Neural cell (in vitro differentiated cells): Measurements from ENCODE around the gene CD2. TPM values are rescaled to one million over a fixed set of nuclear protein-coding genes. Genes with fewer than 3 reads are reported as not detected.

ENCODE experiments used
- H2AFZ ChIP-seq: fragments of 200-600, 300-800 bp; sonication (generic), shearing (Covaris generic); 2 replicates; pipeline ENCODE4 v1.6.0; 2014; ENCODE audit warnings: low read depth, mild to moderate bottlenecking, antibody characterized with exemption, low read length, moderate library complexity
- H3F3A ChIP-seq: fragments of 200-600 bp; shearing (Covaris generic); 2 replicates; pipeline ENCODE4 v1.6.1; 2016; ENCODE audit warnings: mild to moderate bottlenecking, moderate library complexity, mixed read lengths, antibody characterized with exemption, low read length; ENCODE audit not compliant: insufficient read depth, poor library complexity, severe bottlenecking
- H3K27ac ChIP-seq: fragments of 200-600, 300-800 bp; sonication (generic), shearing (Covaris generic); 2 replicates; pipeline ENCODE4 v1.5.1; 2014; ENCODE audit warnings: mild to moderate bottlenecking, low read length, moderate library complexity
- H3K27me3 ChIP-seq: fragments of 300-800, 200-600 bp; sonication (generic), shearing (Covaris generic); 2 replicates; pipeline ENCODE4 v1.6.0; 2014; ENCODE audit warnings: mild to moderate bottlenecking, low read depth, low read length, moderate library complexity; ENCODE audit not compliant: insufficient read depth
- H3K36me3 ChIP-seq: fragments of 300-800, 200-600 bp; sonication (generic), shearing (Covaris generic); 2 replicates; pipeline ENCODE4 v1.5.1; 2014; ENCODE audit warnings: mild to moderate bottlenecking, antibody characterized with exemption, low read length, moderate library complexity; ENCODE audit not compliant: insufficient read depth
- H3K4me2 ChIP-seq: fragments of 300-800, 200-600 bp; sonication (generic), shearing (Covaris generic); 2 replicates; pipeline ENCODE4 v1.6.0; 2014; ENCODE audit warnings: mild to moderate bottlenecking, low read length
- H3K4me3 ChIP-seq: fragments of 300-800, 200-600 bp; sonication (generic), shearing (Covaris generic); 2 replicates; pipeline ENCODE4 v1.5.1; 2014; ENCODE audit warnings: mild to moderate bottlenecking, low read length, moderate library complexity
- H3K79me2 ChIP-seq: fragments of 200-600 bp; shearing (Covaris generic); replicated peaks from 2 replicates; pipeline ENCODE4 v1.6.0; 2014; ENCODE audit warnings: mild to moderate bottlenecking, low read length, moderate library complexity; ENCODE audit not compliant: insufficient read depth
- H3K9ac ChIP-seq: fragments of 300-800, 200-600 bp; sonication (generic), shearing (Covaris generic); 2 replicates; pipeline ENCODE4 v1.6.1; 2016; ENCODE audit warnings: mild to moderate bottlenecking, low read length, mixed read lengths
- H3K9me2 ChIP-seq: fragments of 200-600 bp; shearing (Covaris generic); 2 replicates; pipeline ENCODE4 v1.6.1; 2016; ENCODE audit warnings: mild to moderate bottlenecking, low read length, mixed read lengths; ENCODE audit not compliant: insufficient read depth
- H3K9me3 ChIP-seq: fragments of 200-600, 300-800 bp; sonication (generic), shearing (Covaris generic); 2 replicates; pipeline ENCODE4 v1.6.1; 2016; ENCODE audit warnings: mild to moderate bottlenecking, mixed run types, low read length, moderate library complexity, mixed read lengths
- H4K20me1 ChIP-seq: fragments of 200-600 bp; shearing (Covaris generic); 2 replicates; pipeline ENCODE4 v1.6.1; 2016; ENCODE audit warnings: mild to moderate bottlenecking, mixed run types; ENCODE audit not compliant: insufficient read depth
- EP300 ChIP-seq: fragments of 450-650 bp; conservative IDR thresholded peaks from 2 replicates; pipeline ENCODE4 v1.6.1; 2014; ENCODE audit warnings: antibody characterized with exemption, mild to moderate bottlenecking, moderate library complexity; ENCODE audit not compliant: poor library complexity, severe bottlenecking
- EZH2 ChIP-seq: fragments of 200-600, 300-800 bp; shearing (Covaris generic), sonication (generic); IDR thresholded peaks from 2 replicates; pipeline ENCODE4 v1.6.1; 2014; ENCODE audit warnings: antibody characterized with exemption, low read length, borderline replicate concordance, mild to moderate bottlenecking; ENCODE audit not compliant: insufficient read depth, poor library complexity, severe bottlenecking
- MXI1 ChIP-seq: fragments of 450-650 bp; conservative IDR thresholded peaks from 2 replicates; pipeline ENCODE4 v1.6.1; 2014; ENCODE audit warnings: antibody characterized with exemption, mild to moderate bottlenecking; ENCODE audit not compliant: poor library complexity, severe bottlenecking
- POLR2AphosphoS5 ChIP-seq: IDR thresholded peaks from 2 replicates; pipeline ENCODE4 v1.6.1; 2012
- RAD21 ChIP-seq: fragments of 450-650 bp; conservative IDR thresholded peaks from 2 replicates; pipeline ENCODE4 v1.6.1; 2014; ENCODE audit warnings: antibody characterized with exemption, mild to moderate bottlenecking, moderate library complexity
- REST ChIP-seq: IDR thresholded peaks from 2 replicates; pipeline ENCODE4 v1.6.1; 2012; ENCODE audit warnings: borderline replicate concordance
- SMC3 ChIP-seq: fragments of 450-650 bp; conservative IDR thresholded peaks from 2 replicates; pipeline ENCODE4 v1.6.1; 2014; ENCODE audit warnings: antibody characterized with exemption, mild to moderate bottlenecking, moderate library complexity; ENCODE audit not compliant: poor library complexity
- TAF1 ChIP-seq: IDR thresholded peaks from 2 replicates; pipeline ENCODE4 v1.6.1; 2012; ENCODE audit warnings: low read depth
- polyA plus RNA-seq: library from polyadenylated mRNA; depleted of rRNA; stranded (reverse); fragments of >200 nt; gene quantifications from 2 replicates; pipeline ENCODE4 v1.2.3, GENCODE V29; 2014
- TF ChIP-seq, protein P1 (sequence below): fragments of 450-650 bp; IDR thresholded peaks from 2 replicates; pipeline ENCODE4 v1.5.1; 2014; ENCODE audit warnings: antibody characterized with exemption, mild to moderate bottlenecking, moderate library complexity; ENCODE audit not compliant: poor library complexity, severe bottlenecking

CD2 gene
- polyA plus RNA-seq, 1 donor from 2014 or later = not detected

- Histone ChIP-seq H2AFZ (no peak overlapping the region), H3K9me2 (no peaks in the 10 kb centered on the region), H3K36me3 (no peaks in the 10 kb centered on the region), H3K27ac (no peak overlapping the region), H3K4me3 (no peak overlapping the region), H3K27me3 (no peaks in the 10 kb centered on the region), H4K20me1 (no peaks in the 10 kb centered on the region), H3K4me2 (no peak overlapping the region), H3K9ac (no peak overlapping the region), H3F3A (no peaks in the 10 kb centered on the region), H3K79me2 (no peaks in the 10 kb centered on the region), H3K9me3 (no peaks in the 10 kb centered on the region)
- TF ChIP-seq TAF1 (no peak), POLR2AphosphoS5 (no peak), EP300 (no peak), SMC3 (no peak), REST (no peak), RAD21 (no peak), EZH2 (no peak), MXI1 (no peak)
- TF ChIP-seq, protein P1, sequence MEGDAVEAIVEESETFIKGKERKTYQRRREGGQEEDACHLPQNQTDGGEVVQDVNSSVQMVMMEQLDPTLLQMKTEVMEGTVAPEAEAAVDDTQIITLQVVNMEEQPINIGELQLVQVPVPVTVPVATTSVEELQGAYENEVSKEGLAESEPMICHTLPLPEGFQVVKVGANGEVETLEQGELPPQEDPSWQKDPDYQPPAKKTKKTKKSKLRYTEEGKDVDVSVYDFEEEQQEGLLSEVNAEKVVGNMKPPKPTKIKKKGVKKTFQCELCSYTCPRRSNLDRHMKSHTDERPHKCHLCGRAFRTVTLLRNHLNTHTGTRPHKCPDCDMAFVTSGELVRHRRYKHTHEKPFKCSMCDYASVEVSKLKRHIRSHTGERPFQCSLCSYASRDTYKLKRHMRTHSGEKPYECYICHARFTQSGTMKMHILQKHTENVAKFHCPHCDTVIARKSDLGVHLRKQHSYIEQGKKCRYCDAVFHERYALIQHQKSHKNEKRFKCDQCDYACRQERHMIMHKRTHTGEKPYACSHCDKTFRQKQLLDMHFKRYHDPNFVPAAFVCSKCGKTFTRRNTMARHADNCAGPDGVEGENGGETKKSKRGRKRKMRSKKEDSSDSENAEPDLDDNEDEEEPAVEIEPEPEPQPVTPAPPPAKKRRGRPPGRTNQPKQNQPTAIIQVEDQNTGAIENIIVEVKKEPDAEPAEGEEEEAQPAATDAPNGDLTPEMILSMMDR = no peak
Measured at GRCh38 chr1:116806671-116807070, 52.4 kb downstream of the CD2 start.

GRCh38 chr1:116807394-116808199 lies 53.4 kb downstream of the CD2 start:
- H3K9me3 ChIP-seq = no peaks in the 10 kb centered on the region
- no peaks in the 10 kb centered on the region for H4K20me1 ChIP-seq
- H3K9me2 ChIP-seq = no peaks in the 10 kb centered on the region
- TF ChIP-seq, protein P1 = no peak
- TF ChIP-seq POLR2AphosphoS5 (no peak), MXI1 (no peak), RAD21 (no peak), REST (no peak), SMC3 (no peak), TAF1 (no peak), EP300 (no peak), EZH2 (no peak)
- no peak overlapping the region for H3K27ac ChIP-seq
- H3K4me3 ChIP-seq = no peak overlapping the region
- no peaks in the 10 kb centered on the region for H3K36me3 ChIP-seq
- no peak overlapping the region for H2AFZ ChIP-seq
- no peak overlapping the region for H3K9ac ChIP-seq
- H3K27me3 ChIP-seq = no peaks in the 10 kb centered on the region
- H3K79me2 ChIP-seq = no peaks in the 10 kb centered on the region
- no peak overlapping the region for H3K4me2 ChIP-seq
- H3F3A ChIP-seq = no peaks in the 10 kb centered on the region
